ENCODE results near the gene LIPK. TPM values are rescaled to one million over a fixed set of nuclear protein-coding genes. Genes with fewer than 3 reads are reported as not detected.

Gene LIPK
- total RNA-seq, 2 donors from 2014 or later: not detected

- Histone ChIP-seq H3K27me3 (replicated peaks; ENCODE audit: insufficient read depth) (no peaks in the 10 kb centered on the region), H3K4me3 (no peak overlapping the region), H3K9me3 (peaks cover under 1% of the 10 kb centered on the region), H3K27ac (no peak overlapping the region), H3K4me1 (ENCODE audit: control insufficient read depth in 1 of 2, low read depth in 2 of 2) (no peaks in the 10 kb centered on the region), H3K36me3 (no peaks in the 10 kb centered on the region)
- TF ChIP-seq CTCF (IDR thresholded peaks at IDR 0.05): no peak
- no peak for ATAC-seq (ENCODE audit: insufficient number of reproducible peaks, low FRiP score, low read depth)
- DNase-seq (ENCODE audit: low spot score): no peak
Observed at GRCh38 chr10:88754287-88754686, 48.2 kb downstream of the LIPK start.

- no peak for TF ChIP-seq CTCF (IDR thresholded peaks at IDR 0.05)
- no peaks in the 10 kb centered on the region for H3K27me3 ChIP-seq (replicated peaks; ENCODE audit: insufficient read depth)
- H3K4me3 ChIP-seq: no peak overlapping the region
- no peaks in the 10 kb centered on the region for H3K9me3 ChIP-seq
- H3K27ac ChIP-seq: no peak overlapping the region
- ATAC-seq (ENCODE audit: insufficient number of reproducible peaks, low FRiP score, low read depth): no peak
- no peaks in the 10 kb centered on the region for H3K36me3 ChIP-seq
- DNase-seq (ENCODE audit: low spot score): no peak
- H3K4me1 ChIP-seq (ENCODE audit: control insufficient read depth in 1 of 2, low read depth in 2 of 2): no peaks in the 10 kb centered on the region
Observed at GRCh38 chr10:88755753-88756152, 49.7 kb downstream of the LIPK start.

GRCh38 chr10:88756660-88757059 is 50.6 kb downstream of the LIPK start:
- ATAC-seq (ENCODE audit: insufficient number of reproducible peaks, low FRiP score, low read depth) (no peak), DNase-seq (ENCODE audit: low spot score) (no peak)
- Histone ChIP-seq H3K27ac (no peak overlapping the region), H3K36me3 (no peaks in the 10 kb centered on the region), H3K4me1 (ENCODE audit: control insufficient read depth in 1 of 2, low read depth in 2 of 2) (no peaks in the 10 kb centered on the region), H3K27me3 (replicated peaks; ENCODE audit: insufficient read depth) (no peaks in the 10 kb centered on the region), H3K4me3 (no peak overlapping the region), H3K9me3 (no peaks in the 10 kb centered on the region)
- TF ChIP-seq CTCF (IDR thresholded peaks at IDR 0.05): no peak

GRCh38 chr10:88759366-88760101 is 53.5 kb downstream of the LIPK start, which contains the start of gene LIPN:
TSS of gene LIPN (plus strand) at chr10:88760020. CDS start at chr10:88761406, 1,386 bp downstream.
- DNase-seq (ENCODE audit: low spot score) (no peak), ATAC-seq (ENCODE audit: insufficient number of reproducible peaks, low FRiP score, low read depth) (no peak)
- TF ChIP-seq CTCF (IDR thresholded peaks at IDR 0.05): no peak
- Histone ChIP-seq H3K36me3 (no peaks in the 10 kb centered on the region), H3K4me1 (ENCODE audit: control insufficient read depth in 1 of 2, low read depth in 2 of 2) (no peaks in the 10 kb centered on the region), H3K4me3 (no peak within 1 kb of the TSS), H3K27me3 (replicated peaks; ENCODE audit: insufficient read depth) (no peaks in the 10 kb centered on the region), H3K27ac (no peak within 1 kb of the TSS), H3K9me3 (no peaks in the 10 kb centered on the region)

- Histone ChIP-seq H3K4me3 (no peak overlapping the region), H3K9me3 (no peaks in the 10 kb centered on the region), H3K4me1 (ENCODE audit: control insufficient read depth in 1 of 2, low read depth in 2 of 2) (no peaks in the 10 kb centered on the region), H3K27ac (no peak overlapping the region), H3K36me3 (no peaks in the 10 kb centered on the region), H3K27me3 (replicated peaks; ENCODE audit: insufficient read depth) (no peaks in the 10 kb centered on the region)
- DNase-seq (ENCODE audit: low spot score) (no peak), ATAC-seq (ENCODE audit: insufficient number of reproducible peaks, low FRiP score, low read depth) (no peak)
- no peak for TF ChIP-seq CTCF (IDR thresholded peaks at IDR 0.05)
Observed at GRCh38 chr10:88762906-88763305, 56.9 kb downstream of the LIPK start.

Data from thoracic aorta (tissue), 2 donors.